GM12878 (cell line): Measurements from ENCODE around the gene BTF3. TPM values are rescaled to one million over a fixed set of nuclear protein-coding genes. Genes with fewer than 3 reads are reported as not detected.

Source experiments
- ATAC-seq: fragments of 200-7000 bp; cut with Tn5 transposase; 3 replicates; pipeline ENCODE4 v1.9.1; 2020; ENCODE audit warnings: mild to moderate bottlenecking, moderate library complexity
- BruUV-seq: library from RNA; stranded (reverse); fragments of 400-500 nt; replicated peaks from 2 replicates; lab custom pipeline; 2021; lab: Mats Ljungman, UMichigan
- CTCF ChIA-PET: fragments of 300-600 bp; sonication (Branson Sonifier 250); formaldehyde crosslinking; extraction: SDS; loops from one replicate; lab custom pipeline; 2021; ENCODE audit warnings: inconsistent platforms; lab: Yijun Ruan, JAX
- POLR2A ChIA-PET: fragments of 350-600 bp; formaldehyde crosslinking; extraction: SDS; loops from one replicate; lab custom pipeline; 2021; ENCODE audit warnings: inconsistent platforms; lab: Charles Lee
- RAD21 ChIA-PET: fragments of 300-600 bp; sonication (Branson Sonifier 250); formaldehyde crosslinking; loops from one replicate; lab custom pipeline; 2023; ENCODE audit warnings: antibody characterized with exemption; ENCODE audit not compliant: unreplicated experiment; lab: Charles Lee
- SMC1A ChIA-PET: fragments of 300-600 bp; sonication (Branson Sonifier 250); formaldehyde crosslinking; loops from one replicate; lab custom pipeline; 2023; ENCODE audit not compliant: unreplicated experiment, uncharacterized antibody; lab: Charles Lee
- DNase-seq: peaks from one replicate; pipeline ENCODE4 v3.0.0-alpha.2; 2011; ENCODE audit warnings: low read depth, low spot score
- FAIRE-seq: peaks from 3 replicates; lab custom pipeline; 2011; peaks lifted over from hg19 to GRCh38; lab: Jason Lieb, UNC
- H2AFZ ChIP-seq: 2 replicates; pipeline ENCODE4 v1.6.0; 2011; ENCODE audit warnings: low read depth, low read length, control low read depth; ENCODE audit not compliant: control insufficient read depth
- H3K27ac ChIP-seq: 2 replicates; pipeline ENCODE4 v1.5.1; 2011; ENCODE audit warnings: control low read depth; ENCODE audit not compliant: control insufficient read depth, insufficient read depth
- H3K27me3 ChIP-seq, 2 experiments: replicated peaks in 1 of 2; 2 replicates each; pipeline versions ENCODE4 v1.6.0 to v1.6.1; 2011; ENCODE audit warnings: low read length in 1 of 2; ENCODE audit not compliant: control insufficient read depth in 2 of 2, insufficient read depth in 2 of 2
- H3K36me3 ChIP-seq, 2 experiments: 2 replicates each; pipeline ENCODE4 v1.5.1; 2011; ENCODE audit warnings: low read length in 1 of 2; ENCODE audit not compliant: control insufficient read depth in 2 of 2, insufficient read depth in 2 of 2
- H3K4me1 ChIP-seq: 2 replicates; pipeline ENCODE4 v1.6.1; 2011; ENCODE audit warnings: mild to moderate bottlenecking, low read length, moderate library complexity, mixed read lengths; ENCODE audit not compliant: control insufficient read depth, insufficient read depth
- H3K4me2 ChIP-seq: 2 replicates; pipeline ENCODE4 v1.6.0; 2011; ENCODE audit warnings: control low read depth; ENCODE audit not compliant: control insufficient read depth, insufficient read depth
- H3K4me3 ChIP-seq: fragments of 200-600 bp; sonication (generic); 2 replicates; pipeline ENCODE4 v1.5.1; 2016
- H3K79me2 ChIP-seq: 2 replicates; pipeline ENCODE4 v1.6.0; 2011; ENCODE audit warnings: low read length; ENCODE audit not compliant: control insufficient read depth, insufficient read depth
- H3K9ac ChIP-seq: 2 replicates; pipeline ENCODE4 v1.8.0; 2011; ENCODE audit warnings: low read length, control low read depth, mixed read lengths; ENCODE audit not compliant: control insufficient read depth, insufficient read depth
- H3K9me3 ChIP-seq: replicated peaks from 3 replicates; pipeline ENCODE4 v1.5.1; 2011; ENCODE audit warnings: mild to moderate bottlenecking, low read length; ENCODE audit not compliant: control insufficient read depth, insufficient read depth
- H4K20me1 ChIP-seq: 2 replicates; pipeline ENCODE4 v1.6.0; 2011; ENCODE audit not compliant: control insufficient read depth, insufficient read depth
- E2F8 ChIP-seq: fragments of 450-650 bp; IDR thresholded peaks from 2 replicates; pipeline ENCODE4 v1.6.1; 2018; ENCODE audit warnings: mild to moderate bottlenecking, low read depth, moderate library complexity; ENCODE audit not compliant: partially characterized antibody
- HCFC1 ChIP-seq: fragments of 150-350 bp; IDR thresholded peaks from 2 replicates; pipeline ENCODE4 v1.6.1; 2014; ENCODE audit warnings: low read length
- POU2F2 ChIP-seq: IDR thresholded peaks from 3 replicates; pipeline ENCODE4 v1.6.1; 2011; ENCODE audit warnings: low read depth, mild to moderate bottlenecking, low read length, borderline replicate concordance
- SIN3A ChIP-seq: IDR thresholded peaks from 2 replicates; pipeline ENCODE4 v1.6.1; 2012; ENCODE audit warnings: low read depth, low read length, improper control_type of control experiment
- SP1 ChIP-seq: IDR thresholded peaks from one replicate; pipeline ENCODE4 v1.6.1; 2011; ENCODE audit warnings: low read depth, low read length
- SPI1 ChIP-seq: IDR thresholded peaks from 2 replicates; pipeline ENCODE4 v1.6.1; 2011; ENCODE audit warnings: low read depth, mild to moderate bottlenecking, low read length, moderate library complexity, borderline replicate concordance; ENCODE audit not compliant: insufficient read depth
- ZBTB11 ChIP-seq: fragments of 450-650 bp; formaldehyde crosslinking; IDR thresholded peaks from 2 replicates; pipeline ENCODE4 v1.5.0; 2022; ENCODE audit warnings: mild to moderate bottlenecking, missing genetic modification characterization
- WGBS: methylation state at CpG from one replicate; pipeline ENCODE4 v1.1.6; 2016; ENCODE audit warnings: low lambda C conversion rate; ENCODE audit not compliant: insufficient replicate concordance, insufficient coverage; ENCODE audit errors: missing lambda C conversion rate; 5-methylcytosine and 5-hydroxymethylcytosine counted together
- in situ Hi-C: fragments of 300-500 bp; cut with MboI; formaldehyde crosslinking; loops from 9 replicates; pipeline ENCODE4 v1.14.3; 2018; ENCODE audit warnings: mixed read lengths
- intact Hi-C: fragments of 100-400 bp; cut with micrococcal nuclease; formaldehyde crosslinking; loops from one replicate; pipeline ENCODE4 v1.14.2; 2022; ENCODE audit not compliant: unreplicated experiment
- polyA plus RNA-seq, 11 experiments: library from polyadenylated mRNA; depleted of rRNA in 4 of 11; unstranded in 6 of 11; stranded (reverse) in 5 of 11; fragments of >200 nt; fragmentation: Nextera tagmentation in 4 of 11; fragmentation: Illumina TruSeq in 1 of 11; extraction: Ambion mirVana in 4 of 11; extraction: Trizol in 1 of 11; gene quantifications; 1 replicate in 1 of 11; 2 replicates in 10 of 11; pipeline versions ENCODE4 v1.2.1 to v1.2.3, GENCODE V29; 2011 to 2016; ENCODE audit warnings: inconsistent platforms in 2 of 11, missing spikeins in 2 of 11, low read depth in 1 of 11
- total RNA-seq, 4 experiments: library from RNA; depleted of rRNA in 3 of 4; stranded (reverse); fragments of >200 nt in 3 of 4; fragmentation: Illumina TruSeq in 1 of 4; extraction: Trizol in 1 of 4; gene quantifications; 2 replicates each; pipeline versions ENCODE4 v1.2.1 to v1.2.3, GENCODE V29; 2013 to 2021
- TF ChIP-seq, protein P1 (sequence below): IDR thresholded peaks from 2 replicates; pipeline ENCODE4 v1.6.1; 2012; ENCODE audit warnings: improper control_type of control experiment, low read depth, low read length; ENCODE audit not compliant: insufficient replicate concordance
- TF ChIP-seq, protein P2 (sequence below): fragments of 450-650 bp; IDR thresholded peaks from 2 replicates; pipeline ENCODE4 v1.6.1; 2017; ENCODE audit warnings: mild to moderate bottlenecking

BTF3 gene
- total and polyA plus RNA-seq, 10 of the 15 experiments (the other 5 are each of a cell fraction or from before 2014, with no cell fraction given): 492 to 1,650 (median 904) TPM

DNA sequence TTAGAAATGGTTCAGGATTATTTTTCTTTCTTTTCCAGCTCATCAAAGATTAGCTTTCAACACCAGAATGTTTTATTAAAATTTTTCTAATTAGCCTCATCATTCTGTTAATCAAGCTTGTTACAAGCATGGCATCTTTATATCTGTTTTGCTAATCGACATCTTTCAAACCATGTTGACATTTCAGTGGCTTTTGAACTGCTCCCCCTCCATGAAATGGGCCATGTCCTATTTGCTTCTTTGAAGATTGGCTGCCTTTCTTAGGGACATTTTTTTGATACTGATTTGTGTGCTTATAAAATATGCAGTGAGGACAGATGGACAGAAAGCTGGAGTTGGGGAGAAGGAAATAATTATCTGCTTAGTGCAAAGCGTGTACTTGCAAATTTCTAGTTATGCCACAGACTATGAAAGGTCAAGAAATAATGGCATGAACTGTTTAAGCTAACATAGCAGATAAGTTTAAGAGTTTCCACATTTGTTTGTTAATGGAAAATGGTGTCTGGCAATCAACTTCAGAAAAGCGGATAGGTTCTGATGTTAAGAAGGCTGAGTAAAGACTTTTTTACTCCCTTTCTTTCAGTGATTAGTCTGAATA is 27.5 kb downstream of the BTF3 start:
- ChIA-PET POLR2A (no interaction called here), SMC1A (interaction anchor here (0.8 to 0.9 kb wide), 2 partner anchors 10 to 39 kb away, joined by 3 read pairs; no protein-coding TSS in a partner anchor), CTCF (interaction anchor here (0.5 to 4.1 kb wide), 3 partner anchors 9 to 196 kb away, joined by 3 to 28 read pairs (median 3); no protein-coding TSS in a partner anchor), RAD21 (no interaction called here)
- ATAC-seq (no peak), FAIRE-seq (no peak), DNase-seq (no peak)
- no peak overlapping the region for H3K4me3 ChIP-seq
- 54% methylated on average over 3 of the region's 3 CpGs for WGBS
- no peak overlapping the region for H3K4me2 ChIP-seq
- BruUV-seq: no TSS peak
- H3K9ac ChIP-seq: no peak overlapping the region
- no peaks in the 10 kb centered on the region for H3K9me3 ChIP-seq
- no peaks in the 10 kb centered on the region for H3K4me1 ChIP-seq
- H4K20me1 ChIP-seq: no peaks in the 10 kb centered on the region
- H3K27ac ChIP-seq: no peak overlapping the region
- intact Hi-C loops: no loop called here
- H3K36me3 ChIP-seq: no peaks in the 10 kb centered on the region
- no peaks in the 10 kb centered on the region for H3K79me2 ChIP-seq
- no peak overlapping the region for H2AFZ ChIP-seq
- in situ Hi-C loops: no loop called here
- H3K27me3 ChIP-seq: no peaks in the 10 kb centered on the region
- TF ChIP-seq POU2F2: no peak
- no peak for TF ChIP-seq E2F8
- TF ChIP-seq, protein P1, sequence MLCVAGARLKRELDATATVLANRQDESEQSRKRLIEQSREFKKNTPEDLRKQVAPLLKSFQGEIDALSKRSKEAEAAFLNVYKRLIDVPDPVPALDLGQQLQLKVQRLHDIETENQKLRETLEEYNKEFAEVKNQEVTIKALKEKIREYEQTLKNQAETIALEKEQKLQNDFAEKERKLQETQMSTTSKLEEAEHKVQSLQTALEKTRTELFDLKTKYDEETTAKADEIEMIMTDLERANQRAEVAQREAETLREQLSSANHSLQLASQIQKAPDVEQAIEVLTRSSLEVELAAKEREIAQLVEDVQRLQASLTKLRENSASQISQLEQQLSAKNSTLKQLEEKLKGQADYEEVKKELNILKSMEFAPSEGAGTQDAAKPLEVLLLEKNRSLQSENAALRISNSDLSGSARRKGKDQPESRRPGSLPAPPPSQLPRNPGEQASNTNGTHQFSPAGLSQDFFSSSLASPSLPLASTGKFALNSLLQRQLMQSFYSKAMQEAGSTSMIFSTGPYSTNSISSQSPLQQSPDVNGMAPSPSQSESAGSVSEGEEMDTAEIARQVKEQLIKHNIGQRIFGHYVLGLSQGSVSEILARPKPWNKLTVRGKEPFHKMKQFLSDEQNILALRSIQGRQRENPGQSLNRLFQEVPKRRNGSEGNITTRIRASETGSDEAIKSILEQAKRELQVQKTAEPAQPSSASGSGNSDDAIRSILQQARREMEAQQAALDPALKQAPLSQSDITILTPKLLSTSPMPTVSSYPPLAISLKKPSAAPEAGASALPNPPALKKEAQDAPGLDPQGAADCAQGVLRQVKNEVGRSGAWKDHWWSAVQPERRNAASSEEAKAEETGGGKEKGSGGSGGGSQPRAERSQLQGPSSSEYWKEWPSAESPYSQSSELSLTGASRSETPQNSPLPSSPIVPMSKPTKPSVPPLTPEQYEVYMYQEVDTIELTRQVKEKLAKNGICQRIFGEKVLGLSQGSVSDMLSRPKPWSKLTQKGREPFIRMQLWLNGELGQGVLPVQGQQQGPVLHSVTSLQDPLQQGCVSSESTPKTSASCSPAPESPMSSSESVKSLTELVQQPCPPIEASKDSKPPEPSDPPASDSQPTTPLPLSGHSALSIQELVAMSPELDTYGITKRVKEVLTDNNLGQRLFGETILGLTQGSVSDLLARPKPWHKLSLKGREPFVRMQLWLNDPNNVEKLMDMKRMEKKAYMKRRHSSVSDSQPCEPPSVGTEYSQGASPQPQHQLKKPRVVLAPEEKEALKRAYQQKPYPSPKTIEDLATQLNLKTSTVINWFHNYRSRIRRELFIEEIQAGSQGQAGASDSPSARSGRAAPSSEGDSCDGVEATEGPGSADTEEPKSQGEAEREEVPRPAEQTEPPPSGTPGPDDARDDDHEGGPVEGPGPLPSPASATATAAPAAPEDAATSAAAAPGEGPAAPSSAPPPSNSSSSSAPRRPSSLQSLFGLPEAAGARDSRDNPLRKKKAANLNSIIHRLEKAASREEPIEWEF: no peak
- TF ChIP-seq SPI1: no peak
- TF ChIP-seq, protein P2, sequence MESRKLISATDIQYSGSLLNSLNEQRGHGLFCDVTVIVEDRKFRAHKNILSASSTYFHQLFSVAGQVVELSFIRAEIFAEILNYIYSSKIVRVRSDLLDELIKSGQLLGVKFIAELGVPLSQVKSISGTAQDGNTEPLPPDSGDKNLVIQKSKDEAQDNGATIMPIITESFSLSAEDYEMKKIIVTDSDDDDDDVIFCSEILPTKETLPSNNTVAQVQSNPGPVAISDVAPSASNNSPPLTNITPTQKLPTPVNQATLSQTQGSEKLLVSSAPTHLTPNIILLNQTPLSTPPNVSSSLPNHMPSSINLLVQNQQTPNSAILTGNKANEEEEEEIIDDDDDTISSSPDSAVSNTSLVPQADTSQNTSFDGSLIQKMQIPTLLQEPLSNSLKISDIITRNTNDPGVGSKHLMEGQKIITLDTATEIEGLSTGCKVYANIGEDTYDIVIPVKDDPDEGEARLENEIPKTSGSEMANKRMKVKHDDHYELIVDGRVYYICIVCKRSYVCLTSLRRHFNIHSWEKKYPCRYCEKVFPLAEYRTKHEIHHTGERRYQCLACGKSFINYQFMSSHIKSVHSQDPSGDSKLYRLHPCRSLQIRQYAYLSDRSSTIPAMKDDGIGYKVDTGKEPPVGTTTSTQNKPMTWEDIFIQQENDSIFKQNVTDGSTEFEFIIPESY: no peak
- no peak for TF ChIP-seq ZBTB11 (CRISPR knock-in tag)
- no peak for TF ChIP-seq SP1
- no peak for TF ChIP-seq HCFC1
- TF ChIP-seq SIN3A: no peak
